GM12878 (cell line): ENCODE results near the gene SHISA6. TPM values are rescaled to one million over a fixed set of nuclear protein-coding genes. Genes with fewer than 3 reads are reported as not detected.

Experiments used
- ATAC-seq: fragments of 200-7000 bp; cut with Tn5 transposase; 3 replicates; pipeline ENCODE4 v1.9.1; 2020; ENCODE audit warnings: mild to moderate bottlenecking, moderate library complexity
- BruUV-seq: library from RNA; stranded (reverse); fragments of 400-500 nt; replicated peaks from 2 replicates; lab custom pipeline; 2021; lab: Mats Ljungman, UMichigan
- CTCF ChIA-PET: fragments of 300-600 bp; sonication (Branson Sonifier 250); formaldehyde crosslinking; extraction: SDS; loops from one replicate; lab custom pipeline; 2021; ENCODE audit warnings: inconsistent platforms; lab: Yijun Ruan, JAX
- POLR2A ChIA-PET: fragments of 350-600 bp; formaldehyde crosslinking; extraction: SDS; loops from one replicate; lab custom pipeline; 2021; ENCODE audit warnings: inconsistent platforms; lab: Charles Lee
- RAD21 ChIA-PET: fragments of 300-600 bp; sonication (Branson Sonifier 250); formaldehyde crosslinking; loops from one replicate; lab custom pipeline; 2023; ENCODE audit warnings: antibody characterized with exemption; ENCODE audit not compliant: unreplicated experiment; lab: Charles Lee
- SMC1A ChIA-PET: fragments of 300-600 bp; sonication (Branson Sonifier 250); formaldehyde crosslinking; loops from one replicate; lab custom pipeline; 2023; ENCODE audit not compliant: unreplicated experiment, uncharacterized antibody; lab: Charles Lee
- DNase-seq: peaks from one replicate; pipeline ENCODE4 v3.0.0-alpha.2; 2011; ENCODE audit warnings: low read depth, low spot score
- FAIRE-seq: peaks from 3 replicates; lab custom pipeline; 2011; peaks lifted over from hg19 to GRCh38; lab: Jason Lieb, UNC
- H2AFZ ChIP-seq: 2 replicates; pipeline ENCODE4 v1.6.0; 2011; ENCODE audit warnings: low read depth, low read length, control low read depth; ENCODE audit not compliant: control insufficient read depth
- H3K27ac ChIP-seq: 2 replicates; pipeline ENCODE4 v1.5.1; 2011; ENCODE audit warnings: control low read depth; ENCODE audit not compliant: control insufficient read depth, insufficient read depth
- H3K27me3 ChIP-seq, 2 experiments: replicated peaks in 1 of 2; 2 replicates each; pipeline versions ENCODE4 v1.6.0 to v1.6.1; 2011; ENCODE audit warnings: low read length in 1 of 2; ENCODE audit not compliant: control insufficient read depth in 2 of 2, insufficient read depth in 2 of 2
- H3K36me3 ChIP-seq, 2 experiments: 2 replicates each; pipeline ENCODE4 v1.5.1; 2011; ENCODE audit warnings: low read length in 1 of 2; ENCODE audit not compliant: control insufficient read depth in 2 of 2, insufficient read depth in 2 of 2
- H3K4me1 ChIP-seq: 2 replicates; pipeline ENCODE4 v1.6.1; 2011; ENCODE audit warnings: mild to moderate bottlenecking, low read length, moderate library complexity, mixed read lengths; ENCODE audit not compliant: control insufficient read depth, insufficient read depth
- H3K4me2 ChIP-seq: 2 replicates; pipeline ENCODE4 v1.6.0; 2011; ENCODE audit warnings: control low read depth; ENCODE audit not compliant: control insufficient read depth, insufficient read depth
- H3K4me3 ChIP-seq: fragments of 200-600 bp; sonication (generic); 2 replicates; pipeline ENCODE4 v1.5.1; 2016
- H3K79me2 ChIP-seq: 2 replicates; pipeline ENCODE4 v1.6.0; 2011; ENCODE audit warnings: low read length; ENCODE audit not compliant: control insufficient read depth, insufficient read depth
- H3K9ac ChIP-seq: 2 replicates; pipeline ENCODE4 v1.8.0; 2011; ENCODE audit warnings: low read length, control low read depth, mixed read lengths; ENCODE audit not compliant: control insufficient read depth, insufficient read depth
- H3K9me3 ChIP-seq: replicated peaks from 3 replicates; pipeline ENCODE4 v1.5.1; 2011; ENCODE audit warnings: mild to moderate bottlenecking, low read length; ENCODE audit not compliant: control insufficient read depth, insufficient read depth
- H4K20me1 ChIP-seq: 2 replicates; pipeline ENCODE4 v1.6.0; 2011; ENCODE audit not compliant: control insufficient read depth, insufficient read depth
- BCL3 ChIP-seq: IDR thresholded peaks from 2 replicates; pipeline ENCODE4 v1.6.1; 2011; ENCODE audit warnings: borderline replicate concordance, low read depth, mild to moderate bottlenecking, moderate library complexity, low read length; ENCODE audit not compliant: insufficient read depth, poor library complexity, severe bottlenecking
- DPF2 ChIP-seq: fragments of 450-650 bp; IDR thresholded peaks from 2 replicates; pipeline ENCODE4 v1.6.1; 2017; ENCODE audit warnings: mild to moderate bottlenecking
- EED ChIP-seq: sonication (generic); IDR thresholded peaks from 2 replicates; pipeline ENCODE4 v1.6.1; 2016; ENCODE audit warnings: antibody characterized with exemption, low read depth
- IRF4 ChIP-seq: IDR thresholded peaks from 2 replicates; pipeline ENCODE4 v1.6.1; 2011; ENCODE audit warnings: low read depth, low read length
- MTA3 ChIP-seq: IDR thresholded peaks from 2 replicates; pipeline ENCODE4 v1.6.1; 2012; ENCODE audit warnings: low read length, inconsistent platforms, borderline replicate concordance
- MYB ChIP-seq: fragments of 150-350 bp; IDR thresholded peaks from 2 replicates; pipeline ENCODE4 v1.6.1; 2014; ENCODE audit warnings: mild to moderate bottlenecking, low read depth, low read length, borderline replicate concordance
- NR2F1 ChIP-seq: fragments of 450-650 bp; conservative IDR thresholded peaks from 2 replicates; pipeline ENCODE4 v1.6.1; 2017; ENCODE audit warnings: mild to moderate bottlenecking
- POLR2AphosphoS5 ChIP-seq: IDR thresholded peaks from 2 replicates; pipeline ENCODE4 v1.6.1; 2011; ENCODE audit warnings: mild to moderate bottlenecking, low read length, inconsistent platforms
- RAD21 ChIP-seq: IDR thresholded peaks from 2 replicates; pipeline ENCODE4 v1.6.1; 2011; ENCODE audit warnings: mild to moderate bottlenecking, low read depth, low read length, moderate library complexity; ENCODE audit not compliant: insufficient read depth
- RB1 ChIP-seq: fragments of 450-650 bp; formaldehyde crosslinking; IDR thresholded peaks from 2 replicates; pipeline ENCODE4 v1.6.1; 2017; ENCODE audit warnings: mild to moderate bottlenecking, borderline replicate concordance
- TCF7 ChIP-seq: IDR thresholded peaks from 2 replicates; pipeline ENCODE4 v1.6.1; 2014; ENCODE audit warnings: antibody characterized with exemption, borderline replicate concordance
- ZBTB4 ChIP-seq: fragments of 450-650 bp; formaldehyde crosslinking; IDR thresholded peaks from 2 replicates; pipeline ENCODE4 v1.4.0; 2022; ENCODE audit warnings: mild to moderate bottlenecking, moderate library complexity
- WGBS: methylation state at CpG from one replicate; pipeline ENCODE4 v1.1.6; 2016; ENCODE audit warnings: low lambda C conversion rate; ENCODE audit not compliant: insufficient replicate concordance, insufficient coverage; ENCODE audit errors: missing lambda C conversion rate; 5-methylcytosine and 5-hydroxymethylcytosine counted together
- in situ Hi-C: fragments of 300-500 bp; cut with MboI; formaldehyde crosslinking; loops from 9 replicates; pipeline ENCODE4 v1.14.3; 2018; ENCODE audit warnings: mixed read lengths
- intact Hi-C: fragments of 100-400 bp; cut with micrococcal nuclease; formaldehyde crosslinking; loops from one replicate; pipeline ENCODE4 v1.14.2; 2022; ENCODE audit not compliant: unreplicated experiment
- polyA plus RNA-seq, 11 experiments: library from polyadenylated mRNA; depleted of rRNA in 4 of 11; unstranded in 6 of 11; stranded (reverse) in 5 of 11; fragments of >200 nt; fragmentation: Nextera tagmentation in 4 of 11; fragmentation: Illumina TruSeq in 1 of 11; extraction: Ambion mirVana in 4 of 11; extraction: Trizol in 1 of 11; gene quantifications; 1 replicate in 1 of 11; 2 replicates in 10 of 11; pipeline versions ENCODE4 v1.2.1 to v1.2.3, GENCODE V29; 2011 to 2016; ENCODE audit warnings: inconsistent platforms in 2 of 11, missing spikeins in 2 of 11, low read depth in 1 of 11
- total RNA-seq, 4 experiments: library from RNA; depleted of rRNA in 3 of 4; stranded (reverse); fragments of >200 nt in 3 of 4; fragmentation: Illumina TruSeq in 1 of 4; extraction: Trizol in 1 of 4; gene quantifications; 2 replicates each; pipeline versions ENCODE4 v1.2.1 to v1.2.3, GENCODE V29; 2013 to 2021
- TF ChIP-seq, protein P1 (sequence below): fragments of 450-650 bp; IDR thresholded peaks from 2 replicates; pipeline ENCODE4 v1.6.1; 2017; ENCODE audit warnings: borderline replicate concordance

The SHISA6 gene
- total and polyA plus RNA-seq, 10 of the 15 experiments (the other 5 are each of a cell fraction or from before 2014, with no cell fraction given): not detected

DNA sequence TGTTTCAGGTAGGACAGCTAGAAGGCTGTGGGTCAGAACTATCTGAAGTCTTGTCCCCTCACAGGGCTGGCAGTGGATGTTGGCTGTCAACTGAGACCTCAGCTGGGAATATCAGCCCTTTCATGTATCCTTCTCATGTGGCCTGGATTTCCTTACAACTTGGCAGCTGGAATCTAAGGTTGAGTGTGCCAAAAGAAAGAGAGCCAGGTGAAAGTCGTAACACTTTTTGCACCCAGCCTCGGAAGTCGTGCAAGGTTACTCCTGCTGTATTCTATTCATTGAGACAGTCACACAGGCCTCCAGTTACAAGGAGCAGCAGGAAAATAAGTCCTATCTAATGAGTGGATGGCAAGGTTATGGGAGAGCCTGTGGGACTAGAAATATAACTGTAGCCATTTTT, 304.7 kb downstream of the SHISA6 start:
- ChIA-PET CTCF (no interaction called here), RAD21 (no interaction called here), SMC1A (no interaction called here), POLR2A (no interaction called here)
- Histone ChIP-seq H3K9me3 (no peaks in the 10 kb centered on the region; the same call in 2 of the 3 replicates), H3K27ac (no peak overlapping the region), H3K36me3 (no peaks in the 10 kb centered on the region), H3K4me3 (no peak overlapping the region), H4K20me1 (no peaks in the 10 kb centered on the region), H3K79me2 (no peaks in the 10 kb centered on the region), H3K4me2 (no peak overlapping the region), H3K4me1 (no peaks in the 10 kb centered on the region), H3K27me3 (no peaks in the 10 kb centered on the region), H3K9ac (no peak overlapping the region), H2AFZ (no peak overlapping the region)
- no TSS peak for BruUV-seq
- intact Hi-C loops (no loop called here), in situ Hi-C loops (no loop called here)
- 34% methylated on average over 3 of the region's 3 CpGs for WGBS
- ATAC-seq (no peak), FAIRE-seq (no peak), DNase-seq (no peak)
- TF ChIP-seq RAD21 (no peak), POLR2AphosphoS5 (no peak), MTA3 (no peak), DPF2 (no peak)

- intact Hi-C loops: no loop called here
- Histone ChIP-seq H3K9me3 (no peaks in the 10 kb centered on the region), H2AFZ (no peak overlapping the region), H3K9ac (no peak overlapping the region), H3K4me2 (no peak overlapping the region), H3K79me2 (no peaks in the 10 kb centered on the region), H3K27ac (no peak overlapping the region), H3K27me3 (no peaks in the 10 kb centered on the region), H3K4me1 (no peaks in the 10 kb centered on the region), H3K4me3 (no peak overlapping the region), H3K36me3 (no peaks in the 10 kb centered on the region), H4K20me1 (no peaks in the 10 kb centered on the region)
- ATAC-seq (no peak), DNase-seq (no peak), FAIRE-seq (no peak)
- no TSS peak for BruUV-seq
- in situ Hi-C loops: no loop called here
- CTCF ChIA-PET: no interaction called here
- RAD21 ChIA-PET: no interaction called here
- 35% methylated on average over 4 of the region's 4 CpGs for WGBS
- POLR2A ChIA-PET: no interaction called here
- SMC1A ChIA-PET: no interaction called here
- TF ChIP-seq RB1 (no peak), BCL3 (no peak), TCF7 (no peak), EED (no peak), MYB (no peak), ZBTB4 (CRISPR knock-in tag) (no peak), IRF4 (no peak), NR2F1 (no peak)
- TF ChIP-seq, protein P1, sequence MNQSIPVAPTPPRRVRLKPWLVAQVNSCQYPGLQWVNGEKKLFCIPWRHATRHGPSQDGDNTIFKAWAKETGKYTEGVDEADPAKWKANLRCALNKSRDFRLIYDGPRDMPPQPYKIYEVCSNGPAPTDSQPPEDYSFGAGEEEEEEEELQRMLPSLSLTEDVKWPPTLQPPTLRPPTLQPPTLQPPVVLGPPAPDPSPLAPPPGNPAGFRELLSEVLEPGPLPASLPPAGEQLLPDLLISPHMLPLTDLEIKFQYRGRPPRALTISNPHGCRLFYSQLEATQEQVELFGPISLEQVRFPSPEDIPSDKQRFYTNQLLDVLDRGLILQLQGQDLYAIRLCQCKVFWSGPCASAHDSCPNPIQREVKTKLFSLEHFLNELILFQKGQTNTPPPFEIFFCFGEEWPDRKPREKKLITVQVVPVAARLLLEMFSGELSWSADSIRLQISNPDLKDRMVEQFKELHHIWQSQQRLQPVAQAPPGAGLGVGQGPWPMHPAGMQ: no peak
Observed at GRCh38 chr17:11547853-11548252, 306.8 kb downstream of the SHISA6 start.
